HuH-7.5 (cell line): ENCODE results near the gene FYN.
"Not testable (repeated sequence)": the region's sequence is repeated elsewhere in the genome, so short reads cannot be mapped to it uniquely, and the experiment has no call there.

ENCODE experiments used
- DNase-seq: peaks from one replicate; pipeline ENCODE4 v3.0.0; 2011; ENCODE audit warnings: low spot score

Gene FYN

DNA sequence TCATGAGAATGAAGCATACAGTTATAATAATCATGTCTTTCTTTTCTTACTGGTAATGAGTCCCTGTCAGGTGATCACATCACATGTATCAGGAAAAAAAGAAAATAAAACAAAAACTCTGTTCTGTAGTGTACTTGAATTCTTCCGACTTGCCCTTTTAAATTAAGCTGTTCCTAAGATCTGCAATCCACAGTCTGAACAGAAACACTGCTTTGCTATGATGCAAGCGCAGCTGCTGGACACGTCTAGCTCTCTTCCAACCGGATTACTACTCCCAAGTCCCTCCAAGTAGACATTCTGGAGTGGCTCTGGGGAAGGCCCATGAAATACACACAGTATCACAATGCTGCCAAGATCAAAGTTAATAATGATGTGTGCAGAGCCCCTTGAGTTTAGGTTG, 83.7 kb downstream of the FYN start:
- DNase-seq: no peak

- no peak for DNase-seq
Observed at GRCh38 chr6:111788379-111789276, 84.6 kb downstream of the FYN start.

- DNase-seq: not testable (repeated sequence)
Observed at GRCh38 chr6:111786151-111786550, 87.1 kb downstream of the FYN start.

- DNase-seq: no peak
Observed at GRCh38 chr6:111784433-111784832, 88.8 kb downstream of the FYN start.

DNA sequence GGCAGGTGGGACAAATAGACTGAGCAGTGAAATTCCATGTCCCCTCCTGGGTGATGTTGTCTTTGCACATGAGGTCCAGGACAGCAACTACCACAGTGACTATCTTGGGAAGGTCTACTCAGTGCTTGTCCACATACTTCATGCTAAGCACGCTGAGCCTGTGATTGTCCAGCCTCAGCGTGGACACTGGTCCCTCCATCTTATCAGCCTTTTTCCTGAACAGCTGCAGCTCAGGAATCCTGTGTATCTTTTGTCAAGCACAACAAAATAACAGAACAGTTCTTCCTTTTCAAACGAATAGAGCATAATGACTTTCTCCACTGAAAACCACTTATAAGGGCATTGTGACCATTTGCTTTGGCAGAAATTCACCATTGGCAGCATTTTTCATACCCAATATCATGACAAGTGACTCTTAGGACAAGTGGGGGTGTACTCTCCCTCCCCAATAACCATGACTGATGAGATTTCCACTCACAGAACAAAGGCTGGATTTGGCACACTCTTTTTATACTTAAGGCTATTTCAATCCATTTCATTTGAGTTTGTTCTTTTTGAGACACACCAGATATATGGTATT, 90.3 kb downstream of the FYN start:
- DNase-seq: no peak

- no peak for DNase-seq
Observed at GRCh38 chr6:111782192-111782809, 91.0 kb downstream of the FYN start.

GRCh38 chr6:111781041-111781708, 92.1 kb downstream of the FYN start:
- no peak for DNase-seq

DNA sequence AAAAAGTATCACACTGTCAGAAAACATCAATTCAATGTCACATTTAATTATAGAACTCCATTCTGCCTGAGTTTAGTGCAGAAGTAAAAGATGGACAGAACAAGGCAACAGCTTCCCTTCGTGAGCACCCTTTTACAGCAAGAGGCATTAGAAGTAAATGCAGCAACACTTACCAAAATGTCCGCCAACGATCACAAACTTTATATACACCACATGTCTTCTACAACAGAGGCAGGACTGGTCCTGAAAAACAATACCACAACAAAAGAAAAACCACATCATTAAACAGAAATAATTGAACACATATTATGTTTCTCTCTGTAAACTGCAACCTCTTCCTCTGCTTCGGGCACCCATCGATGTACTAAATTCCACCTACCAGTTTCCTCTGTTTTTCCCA, 92.9 kb downstream of the FYN start:
- DNase-seq: no peak

DNA sequence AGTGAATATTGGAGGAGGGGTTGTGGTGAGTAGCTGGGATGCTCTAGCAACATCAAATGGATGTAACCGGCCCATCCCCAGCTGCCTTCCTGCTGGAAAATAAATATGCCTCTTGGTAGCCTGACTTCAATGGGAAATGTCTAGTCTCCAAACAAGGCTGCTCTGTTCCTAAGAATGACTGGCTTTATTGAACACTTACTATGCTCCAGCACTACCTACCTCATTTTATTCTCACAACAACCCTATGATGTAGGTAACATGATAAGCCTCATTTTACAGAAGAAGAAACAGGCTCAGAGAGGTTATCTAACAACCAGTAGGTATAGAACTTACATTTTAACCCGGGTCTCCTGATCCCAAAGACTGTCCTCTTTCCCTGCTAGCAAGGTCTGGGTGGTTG, 93.6 kb downstream of the FYN start:
- DNase-seq: no peak

DNA sequence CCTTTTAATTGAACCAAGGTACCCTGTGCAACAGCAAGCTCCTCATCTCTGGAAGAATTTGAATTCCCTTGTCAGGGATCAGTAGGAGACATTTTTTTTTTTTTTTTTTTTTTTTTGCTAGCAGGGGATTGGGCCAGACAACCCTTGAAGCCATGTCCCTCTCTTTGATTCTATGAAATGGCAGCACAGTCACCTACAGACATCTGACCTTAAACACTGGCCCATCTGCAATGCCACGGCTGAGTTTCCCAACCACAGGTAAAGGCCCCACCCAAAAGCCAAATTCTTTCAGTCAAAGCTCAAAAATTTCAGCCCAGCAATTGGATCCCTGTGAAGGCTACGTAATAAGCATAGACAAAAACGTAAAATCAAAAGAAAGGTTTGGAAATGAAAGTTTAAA, 94.2 kb downstream of the FYN start:
- no peak for DNase-seq

- no peak for DNase-seq
Observed at GRCh38 chr6:111777357-111777756, 95.9 kb downstream of the FYN start.

- DNase-seq: no peak
Observed at GRCh38 chr6:111776236-111777221, 96.7 kb downstream of the FYN start.

DNA sequence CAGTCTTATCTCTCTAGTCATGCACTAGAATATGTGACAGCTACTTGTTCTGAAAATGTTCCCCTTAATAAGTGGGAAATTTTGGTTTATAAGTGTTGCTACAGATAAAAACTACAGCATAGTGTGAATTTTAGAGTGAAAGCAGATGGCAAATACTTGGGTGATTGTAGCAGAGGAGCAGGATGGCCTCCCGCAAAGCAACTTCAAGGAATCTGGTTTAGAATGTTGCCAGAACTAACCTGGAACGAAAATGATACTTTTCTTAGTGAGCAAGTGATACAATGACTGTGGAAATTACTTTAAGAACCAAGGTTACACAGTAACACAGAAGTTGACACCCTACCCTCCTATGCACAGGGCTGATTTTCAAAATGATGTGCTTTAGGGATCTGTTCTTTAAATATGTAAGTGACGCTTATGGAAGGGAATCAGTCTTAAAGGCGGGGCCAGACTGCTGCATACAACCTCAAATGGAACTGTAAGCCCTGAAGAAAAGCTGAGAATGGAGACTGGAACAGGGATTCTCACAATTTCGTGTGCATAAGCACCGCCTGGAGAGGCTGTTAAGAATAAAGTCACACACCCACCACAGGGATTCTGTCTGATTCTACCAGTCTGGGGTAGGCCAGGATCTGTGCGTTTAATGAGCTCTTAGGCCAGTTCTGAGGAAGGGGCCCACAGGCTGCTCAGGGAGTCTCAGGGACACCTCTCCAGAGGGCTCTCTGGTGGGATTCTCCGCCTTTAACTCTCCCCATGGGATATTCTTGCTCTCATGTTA, 97.9 kb downstream of the FYN start:
- DNase-seq: no peak

GRCh38 chr6:111774346-111774703, 98.9 kb downstream of the FYN start:
- no peak for DNase-seq

DNA sequence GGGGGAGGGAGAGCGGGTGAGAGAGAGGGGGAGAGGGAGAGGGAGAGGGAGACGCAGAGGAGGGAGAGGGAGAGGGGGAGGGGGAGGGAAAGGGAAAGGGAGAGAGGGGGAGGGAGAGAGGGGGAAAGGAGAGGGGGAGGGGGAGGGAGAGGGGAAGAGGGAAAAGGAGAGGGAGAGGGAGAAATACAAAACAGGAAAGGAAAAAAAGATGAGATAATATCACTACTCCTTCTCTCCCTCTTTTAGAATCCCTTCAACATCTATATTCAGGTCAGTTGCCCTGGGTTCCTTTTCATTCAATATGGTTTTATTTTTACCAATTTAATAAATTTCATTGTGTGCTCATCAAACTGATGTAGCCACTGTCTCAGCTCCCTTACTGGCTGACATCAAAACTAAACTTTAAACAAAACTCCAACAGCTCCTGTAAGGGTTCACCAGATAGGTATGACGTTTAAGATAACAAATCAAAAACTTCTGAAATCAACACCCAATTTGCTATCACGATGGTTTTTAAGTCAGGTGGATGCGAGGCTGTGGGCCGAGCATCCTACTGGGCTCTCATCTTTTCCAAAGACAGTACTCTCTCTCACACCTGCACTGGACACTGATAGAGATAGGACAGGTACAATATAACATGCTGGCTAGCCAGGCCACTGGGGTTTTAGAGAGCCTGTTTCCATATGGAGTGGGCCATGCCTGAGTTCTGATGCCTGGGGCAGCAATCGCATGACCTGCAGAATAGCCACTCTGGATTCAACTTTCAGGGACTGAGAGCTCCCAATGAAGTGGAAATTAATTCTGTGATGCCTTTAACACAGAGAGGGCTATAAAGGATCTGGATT, 99.5 kb downstream of the FYN start:
- no peak for DNase-seq

- no peak for DNase-seq
Observed at GRCh38 chr6:111772381-111772780, 100.9 kb downstream of the FYN start.

DNA sequence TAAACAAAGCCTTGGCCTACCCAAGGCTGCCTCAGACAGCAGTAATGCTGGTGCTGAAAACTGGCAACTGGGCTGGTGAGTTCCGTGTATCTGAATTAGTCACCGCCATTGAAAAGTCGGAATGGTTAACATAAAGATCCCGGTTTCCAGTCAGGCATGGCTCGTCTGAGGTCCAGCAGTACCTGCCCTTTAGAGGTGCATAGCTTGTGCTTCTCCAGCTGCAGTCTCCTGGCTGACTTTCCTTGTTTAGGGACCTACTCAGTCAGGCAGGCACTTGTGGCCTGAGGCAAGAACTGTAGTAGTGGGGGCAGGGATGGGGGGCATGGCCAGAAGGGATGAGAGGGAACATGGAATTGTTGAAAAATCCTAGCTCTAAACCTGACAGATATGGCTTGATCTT, 101.6 kb downstream of the FYN start:
- no peak for DNase-seq

DNA sequence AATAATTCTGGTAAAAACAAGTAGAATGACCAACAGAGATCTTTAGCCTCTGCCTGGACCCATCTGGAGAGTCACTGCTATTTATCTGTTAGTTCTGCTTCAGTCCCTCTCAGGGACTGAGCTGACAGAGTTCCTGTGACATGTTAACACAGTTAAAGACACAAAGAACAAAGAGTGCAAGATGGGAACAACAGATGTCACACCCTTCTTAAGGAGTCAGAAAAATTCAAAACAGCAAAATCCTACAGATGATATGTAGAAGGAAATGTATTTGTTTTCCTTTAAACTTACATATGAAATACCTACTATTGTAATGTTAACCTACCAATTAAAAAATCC, 102.2 kb downstream of the FYN start:
- no peak for DNase-seq

DNA sequence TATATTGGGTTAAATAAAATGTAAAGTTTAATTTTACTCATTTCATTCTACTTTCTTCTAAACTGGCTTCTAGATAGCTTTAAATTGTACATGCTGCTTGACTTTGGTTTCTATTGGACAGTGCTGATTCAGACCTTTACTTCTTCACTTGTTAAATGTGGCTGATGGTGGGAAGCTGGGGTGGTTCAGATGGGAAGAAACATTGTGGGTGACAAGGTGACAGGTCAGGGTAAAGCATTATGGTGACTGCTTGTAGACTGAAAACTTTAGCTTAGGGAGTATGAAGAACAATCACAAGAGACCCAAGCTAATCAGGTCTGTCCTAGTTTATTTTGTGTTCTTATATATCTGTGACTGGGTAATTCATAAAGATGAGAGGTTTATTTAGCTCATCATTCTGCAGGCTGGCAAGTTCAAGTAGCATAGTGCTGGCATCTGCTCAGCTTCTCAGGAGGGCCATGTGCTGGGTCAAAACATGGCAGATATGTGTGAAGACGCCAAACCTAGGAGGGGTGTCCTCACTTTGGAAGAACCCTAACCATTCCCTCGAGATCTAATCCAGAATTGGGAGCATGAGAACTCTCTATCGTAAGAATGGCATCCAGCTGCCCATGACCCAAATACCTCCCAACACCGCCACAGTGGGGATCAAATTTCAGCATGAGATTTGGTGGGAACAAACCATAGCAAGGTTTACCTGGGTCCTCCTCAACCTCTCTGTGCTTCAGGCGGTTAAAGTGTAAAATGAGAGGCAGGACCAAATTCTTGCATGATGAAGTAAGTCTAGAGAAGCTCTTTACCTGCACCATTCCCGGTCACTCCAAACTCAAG, 102.8 kb downstream of the FYN start:
- no peak for DNase-seq
